CD4-positive, alpha-beta T cell treated with Interleukin-1 beta for 1 hour (primary cell): Measurements from ENCODE around the gene TGFBR1.

Experiments
- DNase-seq, 2 donors: peaks; one replicate each; pipeline ENCODE4 v3.0.0-alpha.2; 2020 to 2022

TGFBR1 gene

GRCh38 chr9:99172124-99173091, 67.5 kb downstream of the TGFBR1 start:
- no peak for DNase-seq

DNA sequence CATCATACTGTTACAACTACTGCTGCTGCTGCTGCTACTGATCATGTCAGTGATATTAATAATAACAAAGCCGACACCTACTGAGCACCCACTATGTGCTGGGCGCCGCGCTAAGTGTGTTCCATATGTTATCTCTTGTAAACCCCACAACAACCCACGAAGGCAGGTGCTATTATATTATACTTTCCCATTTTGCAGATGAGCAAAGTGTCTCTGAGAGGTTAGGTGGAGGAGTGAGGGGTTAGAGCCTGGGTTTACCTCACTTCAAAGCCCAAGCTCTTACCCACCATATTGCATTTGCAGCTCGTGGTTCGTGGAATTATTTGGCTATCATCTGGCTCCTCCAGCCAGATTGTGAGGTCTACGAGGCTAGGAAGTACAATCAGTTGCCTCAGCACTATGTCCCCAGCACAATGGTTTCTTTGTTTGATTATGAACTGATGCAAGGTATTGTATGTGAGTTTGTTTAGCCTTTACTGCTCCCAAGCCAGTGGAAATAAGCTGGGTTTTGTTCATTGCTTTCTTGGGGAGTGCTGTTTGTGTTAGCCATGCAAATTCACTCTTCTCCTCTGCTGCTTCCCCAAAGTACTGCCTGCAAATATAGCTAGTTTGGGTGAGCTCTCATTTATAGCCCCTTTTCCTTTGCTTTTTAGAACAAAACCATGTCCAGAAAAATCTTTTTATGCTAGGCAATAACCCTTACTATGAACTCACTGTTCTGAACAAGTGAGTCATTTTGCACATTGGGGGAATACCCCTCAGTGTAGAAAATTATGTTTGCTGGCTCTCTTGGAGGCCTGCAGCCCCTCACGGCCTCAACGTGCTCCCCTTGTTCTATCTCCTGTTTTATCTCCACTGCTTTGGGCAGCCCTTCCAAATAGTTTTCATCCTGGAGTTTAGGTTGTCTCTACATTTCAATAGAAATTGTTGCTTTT, 68.9 kb downstream of the TGFBR1 start:
- DNase-seq = no peak

DNA sequence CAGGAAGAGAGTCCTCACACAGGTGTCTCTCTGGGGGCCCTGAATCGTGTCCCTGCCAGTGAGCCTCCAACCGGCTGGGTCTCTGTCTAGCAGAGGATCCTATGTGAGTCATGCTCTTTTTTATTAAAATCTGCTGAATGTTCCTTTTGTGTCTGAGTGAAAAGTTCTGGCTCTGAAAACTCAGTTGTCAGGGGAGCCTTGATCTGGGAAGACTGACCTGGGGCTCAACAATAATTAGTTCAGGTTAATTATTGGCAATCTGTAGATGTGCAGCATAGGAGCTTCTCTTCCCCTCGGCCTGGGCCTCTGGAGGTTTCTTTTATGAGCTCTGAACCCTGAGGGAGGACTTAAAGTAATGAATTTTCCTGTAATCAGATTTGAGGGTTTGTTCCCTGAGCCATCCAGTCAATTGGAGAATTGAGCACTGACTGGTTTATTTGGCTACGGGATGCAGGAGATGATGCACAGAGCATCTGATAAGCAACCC, 71.7 kb downstream of the TGFBR1 start:
- no peak for DNase-seq

DNA sequence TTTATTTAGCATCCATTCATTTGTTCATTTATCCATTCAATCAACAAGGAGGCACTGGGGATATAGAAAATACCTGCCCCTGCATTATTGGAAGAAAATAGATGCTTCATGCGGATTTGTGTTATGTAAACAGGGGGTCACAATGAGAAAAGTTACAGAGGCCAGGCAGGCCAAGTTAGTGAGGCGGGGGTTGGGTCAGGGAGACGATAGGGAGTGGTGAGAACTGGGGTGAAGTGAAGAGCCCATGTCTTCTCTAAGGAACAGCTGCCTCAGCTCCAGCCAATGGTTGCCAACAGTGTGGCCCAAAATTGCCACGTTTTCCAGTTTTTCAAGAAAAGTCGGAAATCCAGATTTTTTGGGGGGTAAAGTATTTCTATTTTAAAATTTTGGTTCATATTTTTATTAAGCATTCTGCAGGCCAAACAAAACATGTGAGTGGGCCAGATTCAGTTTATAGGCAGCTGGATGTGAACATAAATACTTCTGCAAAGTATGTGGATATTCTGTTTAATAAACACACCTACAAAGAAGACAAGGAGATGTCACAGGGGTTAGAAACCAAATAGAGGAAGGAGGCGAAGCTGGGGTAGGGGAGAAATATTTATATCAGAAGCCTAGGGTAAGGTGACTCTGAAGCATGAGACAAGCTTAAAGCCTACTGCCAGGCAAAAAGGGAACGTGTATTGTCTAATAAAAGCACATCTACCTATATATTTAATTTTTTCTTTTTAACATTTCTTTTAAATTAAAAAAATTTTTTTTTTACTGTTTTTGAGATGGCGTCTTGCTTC, 72.9 kb downstream of the TGFBR1 start:
- no peak for DNase-seq

DNA sequence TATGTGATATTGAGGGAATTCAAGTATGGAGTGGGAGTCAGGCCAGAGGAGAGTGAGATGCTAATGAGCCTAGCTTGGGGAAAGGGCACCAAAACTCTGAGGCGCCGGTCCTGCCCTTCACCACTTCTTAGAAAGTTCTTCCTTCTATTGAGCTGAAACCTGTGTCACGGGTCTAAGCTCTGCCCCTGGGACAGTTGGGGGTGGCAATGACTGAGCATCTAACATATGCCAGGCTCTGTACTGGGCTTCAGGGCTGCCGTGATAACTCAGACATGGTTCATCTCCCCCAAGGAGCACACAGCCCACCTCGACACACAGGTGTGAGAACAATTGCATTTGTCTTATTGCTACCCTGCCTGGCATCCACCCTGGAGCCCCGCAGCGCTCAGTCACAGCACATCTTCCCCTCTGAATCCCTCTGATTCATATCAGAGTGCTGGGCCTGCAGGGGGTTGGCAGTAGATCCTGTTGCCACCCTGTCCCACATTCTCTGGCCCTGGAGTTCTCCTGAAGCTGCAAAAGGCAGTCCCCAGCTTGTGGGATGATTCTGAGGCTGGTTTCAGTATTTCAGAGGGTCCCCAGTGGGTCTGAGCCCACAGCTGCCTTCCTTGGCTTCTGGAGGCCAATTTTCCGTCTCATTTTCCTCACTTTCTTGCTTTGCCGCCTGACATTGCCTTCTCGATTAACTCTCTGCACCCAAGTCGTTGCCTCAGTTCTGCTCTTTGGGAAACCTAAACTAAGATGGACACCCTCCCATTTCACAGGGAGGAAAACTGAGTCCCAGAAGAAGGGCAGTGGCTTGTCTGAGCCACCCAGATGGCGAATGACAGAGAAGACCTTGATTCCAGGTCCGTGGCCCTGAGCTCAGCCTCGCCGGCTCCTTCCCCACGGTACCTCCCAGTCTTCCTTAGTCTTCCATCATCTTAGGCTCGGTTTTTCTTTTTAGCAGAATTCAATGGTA, 74.3 kb downstream of the TGFBR1 start:
- DNase-seq = no peak

- no peak for DNase-seq
These were observed 75.3 kb downstream of the TGFBR1 start for GRCh38 chr9:99180199-99180598.

- DNase-seq = no peak
These were observed 75.7 kb downstream of the TGFBR1 start for GRCh38 chr9:99180662-99181061.

DNA sequence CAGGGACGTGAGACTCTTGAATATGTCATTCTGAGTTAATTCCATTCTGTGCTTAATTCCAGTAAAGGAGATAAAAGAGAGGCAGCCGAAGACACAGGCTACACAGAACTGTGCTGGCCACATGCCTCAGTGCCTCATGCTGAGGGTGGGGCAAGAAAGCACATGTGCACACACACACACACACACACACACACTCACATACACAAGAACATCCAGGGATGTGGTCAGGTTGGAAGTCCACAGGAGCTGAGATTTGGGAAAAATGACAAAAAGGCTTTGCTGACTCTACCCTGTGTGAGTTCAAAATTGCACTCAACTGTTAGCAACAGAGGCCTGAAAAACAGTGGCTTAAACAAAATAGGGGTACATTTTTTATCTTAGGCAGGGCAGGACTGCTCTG, 76.3 kb downstream of the TGFBR1 start:
- no peak for DNase-seq

- DNase-seq = peak; percentile 7 to 50
These were observed 76.7 kb downstream of the TGFBR1 start for GRCh38 chr9:99181621-99182020.

DNA sequence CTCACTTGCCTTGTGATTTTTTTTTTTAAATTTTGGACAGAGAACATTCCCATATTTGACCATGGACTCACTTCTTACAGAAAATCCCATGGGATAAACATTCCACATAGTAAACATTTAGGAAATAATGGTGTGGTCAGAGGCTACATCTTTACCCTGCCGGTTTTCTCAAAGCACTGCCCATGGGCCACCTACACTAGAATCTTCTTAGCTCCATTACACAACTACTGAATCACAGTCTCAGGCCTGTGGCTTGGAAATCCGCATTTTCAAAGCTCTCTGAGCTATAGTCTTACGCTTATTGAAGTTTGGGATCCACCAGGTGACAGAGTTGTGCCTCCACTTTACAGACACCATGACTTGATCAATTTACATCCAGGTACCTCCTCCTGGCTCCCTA, 77.4 kb downstream of the TGFBR1 start:
- no peak for DNase-seq

DNA sequence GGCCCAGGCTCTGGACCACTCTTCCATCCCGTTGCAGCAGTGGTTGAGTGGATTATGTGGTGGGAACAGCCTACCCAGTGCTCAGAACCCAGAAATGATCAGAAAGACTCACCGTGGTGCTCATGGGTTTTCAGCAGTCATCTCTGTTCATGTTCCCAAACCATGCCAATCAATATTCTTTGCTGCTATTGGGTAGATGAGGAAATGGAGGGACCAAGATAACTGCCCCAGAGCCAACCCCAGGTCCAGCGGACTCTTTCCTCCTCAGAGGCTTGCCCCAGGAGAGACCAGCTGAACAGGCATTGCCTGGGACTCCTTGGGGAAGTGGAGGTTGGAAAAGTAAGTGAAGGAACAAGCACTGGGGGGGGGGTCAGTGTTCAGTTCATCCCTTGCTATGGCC, 78.7 kb downstream of the TGFBR1 start:
- DNase-seq = no peak

- no peak for DNase-seq
These were observed 79.2 kb downstream of the TGFBR1 start for GRCh38 chr9:99184110-99184474.

- DNase-seq = peak; percentile 77 to 78
These were observed 79.8 kb downstream of the TGFBR1 start for GRCh38 chr9:99184475-99185347.

GRCh38 chr9:99185348-99185632, 80.4 kb downstream of the TGFBR1 start:
- no peak for DNase-seq

DNA sequence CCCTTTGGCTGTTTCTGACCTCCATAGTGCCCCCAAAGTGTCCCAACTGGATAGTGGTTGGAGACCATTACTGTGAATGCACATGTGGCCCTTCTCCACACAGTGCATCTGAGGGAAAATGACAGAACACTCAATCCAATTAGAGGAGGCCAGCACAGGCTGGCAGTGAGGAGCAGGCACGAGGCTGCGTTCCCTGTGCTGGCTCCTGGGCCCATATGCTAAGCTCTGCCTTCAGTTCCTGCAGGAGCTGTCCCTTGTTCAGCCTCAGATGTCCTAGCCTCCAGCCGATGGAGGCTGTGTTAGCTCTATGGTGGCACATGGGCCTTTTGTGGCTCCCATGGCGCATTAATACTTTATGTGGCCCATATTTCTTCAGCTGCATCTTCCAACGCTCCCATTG, 81.0 kb downstream of the TGFBR1 start:
- no peak for DNase-seq

DNA sequence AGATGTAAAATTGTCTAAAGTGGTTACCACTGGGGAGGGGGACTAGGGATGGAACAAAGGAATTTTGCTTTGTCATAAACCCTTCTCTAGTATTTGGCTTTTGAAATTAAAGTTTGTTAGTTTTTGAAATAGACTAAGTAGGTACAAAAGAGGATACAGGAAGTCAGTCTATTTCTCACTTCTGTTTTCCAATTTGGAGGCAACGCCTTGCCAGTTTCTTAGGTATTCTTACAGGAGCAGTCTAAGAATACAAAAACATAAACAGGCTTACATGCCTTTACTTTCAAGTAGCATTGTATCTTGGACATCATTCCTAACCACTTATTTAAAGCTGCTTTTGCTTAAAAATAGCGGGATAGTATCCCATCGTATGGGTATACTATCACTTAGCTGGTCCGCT, 82.4 kb downstream of the TGFBR1 start:
- DNase-seq = no peak

DNA sequence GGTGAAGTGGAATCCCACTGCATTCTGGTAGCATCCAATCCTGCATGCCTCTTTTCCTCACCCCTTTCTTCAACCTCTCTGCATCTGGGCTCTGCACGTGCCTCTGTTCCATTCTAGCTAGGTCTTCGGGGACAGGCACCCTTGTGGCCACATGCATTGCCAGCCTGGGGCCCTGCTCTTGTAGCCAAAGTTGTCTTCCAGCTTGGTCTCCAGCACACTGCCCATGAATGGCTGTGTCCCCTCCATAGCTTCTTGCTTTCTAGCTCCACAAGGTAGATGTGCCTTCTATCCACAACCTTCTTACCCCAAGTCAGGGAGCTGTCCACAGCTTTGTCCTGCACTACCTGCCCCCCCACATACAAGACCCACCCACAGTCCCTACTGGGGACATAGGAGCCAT, 84.3 kb downstream of the TGFBR1 start:
- no peak for DNase-seq

- no peak for DNase-seq
These were observed 85.1 kb downstream of the TGFBR1 start for GRCh38 chr9:99189887-99190596.

GRCh38 chr9:99190597-99191283, 85.8 kb downstream of the TGFBR1 start:
- DNase-seq = no peak
